ENCODE measurements around the gene OR52E1.

The OR52E1 gene

DNA sequence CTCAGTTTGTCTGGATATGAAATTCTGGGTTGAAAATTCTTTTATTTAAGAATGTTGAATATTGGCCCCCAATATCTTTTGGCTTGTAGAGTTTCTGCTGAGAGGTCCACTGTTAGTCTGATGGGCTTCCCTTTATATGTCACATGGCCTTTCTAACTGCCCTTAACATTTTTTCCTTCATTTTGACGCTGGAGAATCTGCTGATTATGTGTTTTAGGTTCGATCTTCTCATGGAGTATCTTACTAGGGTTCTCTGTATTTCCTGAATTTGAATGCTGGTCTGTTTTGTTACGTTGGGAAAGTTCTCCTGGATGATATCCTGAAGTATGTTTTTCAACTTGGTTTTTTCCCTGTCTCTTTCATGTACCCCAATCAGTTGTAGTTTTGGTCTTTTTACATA is 46.0 kb downstream of the OR52E1 start:
- no peak for DNase-seq (ENCODE audit: low read depth in 3 of 3)

DNA sequence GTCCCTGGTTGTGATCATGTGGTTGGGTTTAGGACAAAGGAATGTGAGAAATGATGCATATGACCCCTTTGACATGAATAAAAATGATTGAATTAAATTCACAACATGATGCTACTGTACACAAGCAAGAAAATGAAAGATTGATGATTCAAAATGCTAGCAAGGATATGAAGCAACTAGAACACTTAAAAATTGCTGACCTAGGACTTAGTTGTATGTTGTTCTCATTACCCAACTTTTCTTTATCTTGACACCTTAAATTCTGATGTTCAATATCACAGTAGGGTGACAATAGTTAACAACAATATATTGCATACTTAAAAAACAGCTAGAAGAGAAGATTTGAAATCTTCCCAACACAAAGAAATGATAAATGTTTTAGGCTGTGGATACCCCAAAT is 48.2 kb downstream of the OR52E1 start:
- no peak for DNase-seq (ENCODE audit: low read depth in 3 of 3)

- no peak for DNase-seq (ENCODE audit: low read depth in 3 of 3)
These were observed 49.5 kb downstream of the OR52E1 start for GRCh38 chr11:5118893-5119292.

All from stimulated activated CD4-positive, alpha-beta T cell treated with anti-CD3 and anti-CD28 coated beads, TNF-alpha, amount 100 ng/mL, for 48 hours (primary cell).